Common myeloid progenitor, CD34-positive (primary cell): ENCODE results near the gene SLC49A4.

ENCODE experiments used
- CTCF ChIA-PET: fragments of 350-600 bp; sonication (Branson Sonifier 250); formaldehyde crosslinking; loops from one replicate; lab custom pipeline; 2021; ENCODE audit warnings: antibody characterized with exemption; lab: Charles Lee
- POLR2A ChIA-PET: fragments of 350-600 bp; sonication (Branson Sonifier 250); formaldehyde crosslinking; loops from one replicate; lab custom pipeline; 2021; ENCODE audit warnings: antibody characterized with exemption; lab: Charles Lee
- DNase-seq, 3 donors: peaks; one replicate each; pipeline versions ENCODE4 v3.0.0 to v3.0.0-alpha.2; 2013
- H3K27ac ChIP-seq, 2 experiments: 1 replicate in 1 of 2; 2 replicates in 1 of 2; pipeline ENCODE4 v1.7.0; 2013; ENCODE audit warnings: inconsistent platforms in 2 of 2, low read length in 2 of 2, mild to moderate bottlenecking in 2 of 2, low read depth in 1 of 2, moderate library complexity in 1 of 2; ENCODE audit not compliant: severe bottlenecking in 2 of 2, insufficient read depth in 1 of 2, poor library complexity in 1 of 2
- H3K27me3 ChIP-seq, 5 experiments: replicated peaks in 2 of 5; 1 replicate in 3 of 5; 2 replicates in 2 of 5; pipeline versions ENCODE4 v1.6.1 to v1.7.0; 2013; ENCODE audit warnings: low read length in 4 of 5, mild to moderate bottlenecking in 2 of 5, moderate library complexity in 2 of 5, inconsistent platforms in 1 of 5; ENCODE audit not compliant: insufficient read depth in 5 of 5, control insufficient read depth in 4 of 5
- H3K36me3 ChIP-seq, 4 experiments: 1 replicate in 2 of 4; 2 replicates in 2 of 4; pipeline versions ENCODE4 v1.6.1 to v1.7.0; 2013; ENCODE audit warnings: low read length in 3 of 4, control low read depth in 1 of 4, mild to moderate bottlenecking in 1 of 4; ENCODE audit not compliant: control insufficient read depth in 4 of 4, insufficient read depth in 4 of 4
- H3K4me1 ChIP-seq, 4 experiments: 1 replicate in 3 of 4; 2 replicates in 1 of 4; pipeline versions ENCODE4 v1.6.1 to v1.7.1; 2013; ENCODE audit warnings: low read length in 3 of 4, mild to moderate bottlenecking in 3 of 4, control low read depth in 1 of 4, inconsistent platforms in 1 of 4, moderate library complexity in 1 of 4; ENCODE audit not compliant: control insufficient read depth in 4 of 4, insufficient read depth in 4 of 4; ENCODE audit errors: control extremely low read depth in 1 of 4
- H3K4me3 ChIP-seq, 7 experiments: 1 replicate in 4 of 7; 2 replicates in 3 of 7; pipeline versions ENCODE4 v1.5.1 to v1.7.0; 2013; ENCODE audit warnings: mild to moderate bottlenecking in 7 of 7, low read length in 6 of 7, moderate library complexity in 6 of 7, inconsistent platforms in 2 of 7, low read depth in 2 of 7, control low read depth in 1 of 7; ENCODE audit not compliant: insufficient read depth in 4 of 7, control insufficient read depth in 1 of 7; ENCODE audit errors: extremely low read depth in 1 of 7
- H3K9me3 ChIP-seq, 5 experiments: 1 replicate in 4 of 5; 2 replicates in 1 of 5; pipeline versions ENCODE4 v1.6.1 to v1.7.1; 2013; ENCODE audit warnings: low read length in 4 of 5, mild to moderate bottlenecking in 2 of 5, inconsistent platforms in 1 of 5, low read depth in 1 of 5, moderate library complexity in 1 of 5; ENCODE audit not compliant: control insufficient read depth in 4 of 5, insufficient read depth in 2 of 5; ENCODE audit errors: control extremely low read depth in 1 of 5
- WGBS: methylation state at CpG from one replicate; pipeline ENCODE4 v1.1.5; 2013; ENCODE audit not compliant: insufficient coverage; 5-methylcytosine and 5-hydroxymethylcytosine counted together

SLC49A4 gene

DNA sequence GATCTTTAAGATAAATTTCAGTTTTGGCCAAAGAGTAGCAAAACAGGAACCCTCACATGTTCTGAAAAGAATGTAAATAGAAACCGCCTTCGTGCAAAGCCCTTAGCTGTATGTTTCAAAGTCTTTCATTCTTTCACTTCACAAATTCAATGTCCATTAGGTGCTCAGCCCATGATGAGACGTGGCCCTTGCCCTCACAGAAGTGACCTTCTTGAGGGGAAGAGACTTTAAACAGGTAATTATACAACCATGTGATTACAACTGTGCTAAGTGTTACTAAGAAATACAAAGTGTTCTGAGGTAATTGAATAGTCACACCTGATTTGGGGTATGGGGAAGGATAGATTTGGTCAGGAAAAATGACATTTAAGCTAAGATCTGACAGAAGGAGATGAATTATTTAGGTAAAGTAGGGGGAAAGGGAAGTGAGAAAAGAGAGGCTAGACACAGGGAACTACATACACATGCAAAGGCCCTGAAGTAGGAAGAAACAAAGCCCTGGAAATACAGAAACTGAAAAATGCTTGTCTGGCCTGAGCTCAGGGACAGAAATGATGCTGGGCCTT, 20.8 kb upstream of the SLC49A4 start:
- Histone ChIP-seq H3K9me3 (no peaks in the 10 kb centered on the region), H3K4me1 (peaks cover 0 to 6% (median 2%) of the 10 kb centered on the region in 4 experiments), H3K27me3 (no peaks in the 10 kb centered on the region), H3K4me3 (no peak overlapping the region), H3K27ac (no peak overlapping the region), H3K36me3 (peaks cover 0 to 9% (median 1%) of the 10 kb centered on the region in 4 experiments)
- 100% methylated on average over 1 of the region's 3 CpGs for WGBS
- CTCF ChIA-PET, result interaction anchor here (1.2 to 1.9 kb wide), 5 partner anchors 8 to 167 kb away, joined by 3 to 8 read pairs (median 4); no protein-coding TSS in a partner anchor
- no peak for DNase-seq
- POLR2A ChIA-PET, result no interaction called here

DNA sequence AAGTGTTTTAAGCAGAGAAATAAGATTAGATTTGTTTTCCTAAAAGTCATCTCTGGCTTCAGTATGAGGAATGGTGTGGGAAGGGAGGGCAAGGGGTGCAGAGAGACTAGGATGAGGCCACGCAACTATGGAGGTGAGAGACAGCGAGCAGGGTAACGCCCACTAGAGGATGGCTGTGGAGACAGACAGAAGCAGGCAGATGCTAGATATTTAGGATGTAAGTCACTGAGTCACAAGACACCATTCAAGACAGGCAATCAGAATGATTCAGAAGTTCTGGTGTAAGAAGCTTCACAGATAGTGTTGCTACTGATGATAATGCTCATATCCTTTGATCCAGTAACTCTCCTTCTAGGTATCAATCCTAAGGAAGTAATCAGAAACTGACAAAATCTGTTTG, 20.3 kb upstream of the SLC49A4 start:
- no peak for DNase-seq
- H3K4me3 ChIP-seq, result no peak overlapping the region
- H3K4me1 ChIP-seq, result peaks cover 0 to 2% (median under 1%) of the 10 kb centered on the region in 4 experiments
- WGBS, result 100% methylated on average over 3 of the region's 3 CpGs
- H3K9me3 ChIP-seq, result no peaks in the 10 kb centered on the region
- CTCF ChIA-PET, result interaction anchor here (1.2 to 1.3 kb wide), 2 partner anchors 8 to 12 kb away, joined by 3 read pairs; no protein-coding TSS in a partner anchor
- peaks cover 0 to 9% (median 1%) of the 10 kb centered on the region in 4 experiments for H3K36me3 ChIP-seq
- H3K27me3 ChIP-seq, result no peaks in the 10 kb centered on the region
- H3K27ac ChIP-seq, result no peak overlapping the region
- POLR2A ChIA-PET, result no interaction called here

DNA sequence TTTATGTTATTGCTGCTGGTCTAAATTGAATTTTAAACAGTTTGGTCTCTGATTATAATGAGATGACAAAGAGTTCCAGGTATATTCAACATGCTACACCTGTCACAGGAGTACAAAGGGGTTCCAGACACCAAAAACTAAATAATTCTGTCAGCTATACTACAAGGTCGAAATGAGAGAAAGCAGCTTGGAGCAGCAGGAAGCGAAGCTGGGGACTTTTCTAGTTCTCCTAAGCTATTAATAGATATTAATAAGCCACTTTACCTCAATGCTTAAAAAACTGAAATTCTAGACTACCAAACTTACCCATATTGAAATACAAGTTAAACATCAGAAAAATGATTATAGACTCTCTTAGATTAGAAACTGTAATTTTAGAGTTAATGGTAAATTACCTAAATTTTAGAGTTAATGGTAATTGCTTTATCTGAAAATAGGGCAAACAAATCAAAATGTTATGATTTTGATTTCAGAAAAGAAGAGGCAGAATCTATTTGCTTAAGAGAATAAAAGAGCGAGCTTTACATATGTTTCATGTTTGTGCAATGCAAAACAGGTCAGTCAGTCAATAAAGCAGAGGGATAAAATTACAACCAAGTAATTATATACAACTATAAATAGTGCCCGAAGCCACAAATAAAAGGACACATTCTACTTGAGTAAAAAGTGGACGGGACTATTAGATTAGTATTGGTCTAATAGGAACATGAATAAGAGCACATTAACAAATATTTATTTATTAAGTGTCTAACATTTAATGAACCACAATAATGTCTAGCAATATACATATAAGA, 18.0 kb upstream of the SLC49A4 start:
- CTCF ChIA-PET, result no interaction called here
- Histone ChIP-seq H3K4me1 (no peaks in the 10 kb centered on the region), H3K9me3 (peaks cover 0 to 2% (median 0%) of the 10 kb centered on the region in 5 experiments), H3K27me3 (no peaks in the 10 kb centered on the region), H3K36me3 (peaks cover 0 to 9% (median 1%) of the 10 kb centered on the region in 4 experiments), H3K4me3 (no peak overlapping the region), H3K27ac (no peak overlapping the region)
- DNase-seq, result no peak
- POLR2A ChIA-PET, result no interaction called here
- 100% methylated on average over 1 of the region's 5 CpGs for WGBS

DNA sequence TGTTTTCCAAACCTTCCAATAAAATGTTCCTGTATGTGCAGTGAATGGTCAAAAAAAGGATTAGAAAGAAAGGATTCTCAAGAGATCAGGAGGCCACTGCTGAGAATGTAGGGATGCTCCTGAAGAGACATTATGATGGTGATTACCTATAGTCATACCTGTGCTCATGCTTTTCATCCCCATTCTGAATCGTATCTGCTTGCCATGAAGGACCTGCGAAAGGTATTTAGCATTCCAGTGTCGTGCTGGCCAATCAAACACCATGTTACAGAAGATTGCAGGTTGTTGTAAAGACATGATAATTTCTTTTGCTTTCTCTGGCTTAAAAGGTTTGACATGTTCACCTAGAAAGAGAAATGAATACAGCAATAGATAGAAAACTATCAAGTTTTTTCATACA, 17.3 kb upstream of the SLC49A4 start:
- no CpG with 5 or more reads among the region's 3 CpGs for WGBS

DNA sequence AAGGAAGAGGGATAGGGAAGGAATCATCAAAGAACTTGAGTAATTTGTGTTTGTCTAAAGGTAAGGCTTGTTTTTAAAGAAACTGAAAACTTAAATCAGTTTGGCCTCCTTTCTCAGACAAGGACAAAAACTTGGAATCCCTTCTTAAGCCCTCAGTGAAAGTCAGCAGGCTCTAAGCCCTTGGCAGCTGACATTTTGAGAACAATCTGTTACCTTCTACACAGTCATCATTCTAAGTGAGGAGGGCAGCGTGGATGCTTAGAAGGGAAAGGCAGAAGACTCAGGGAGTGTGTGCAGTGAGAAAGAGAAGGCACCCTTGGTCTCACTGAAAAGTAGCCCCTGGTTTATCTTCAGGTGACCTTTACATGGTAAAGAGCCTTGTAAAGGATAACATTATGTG, 12.1 kb upstream of the SLC49A4 start:
- no CpG with 5 or more reads among the region's 1 CpG for WGBS
- CTCF ChIA-PET, result interaction anchor here (0.6 to 1.0 kb wide), 2 partner anchors 7 to 17 kb away, joined by 3 read pairs; no protein-coding TSS in a partner anchor

More for the DNA sequence above, 17.3 kb upstream of the SLC49A4 start:
- no peaks in the 10 kb centered on the region for H3K27me3 ChIP-seq
- H3K27ac ChIP-seq, result no peak overlapping the region
- POLR2A ChIA-PET, result no interaction called here
- no peaks in the 10 kb centered on the region for H3K4me1 ChIP-seq
- peaks cover 0 to 9% (median 1%) of the 10 kb centered on the region in 4 experiments for H3K36me3 ChIP-seq
- CTCF ChIA-PET, result no interaction called here
- DNase-seq, result no peak
- peaks cover 0 to 2% (median 0%) of the 10 kb centered on the region in 5 experiments for H3K9me3 ChIP-seq
- H3K4me3 ChIP-seq, result no peak overlapping the region

DNA sequence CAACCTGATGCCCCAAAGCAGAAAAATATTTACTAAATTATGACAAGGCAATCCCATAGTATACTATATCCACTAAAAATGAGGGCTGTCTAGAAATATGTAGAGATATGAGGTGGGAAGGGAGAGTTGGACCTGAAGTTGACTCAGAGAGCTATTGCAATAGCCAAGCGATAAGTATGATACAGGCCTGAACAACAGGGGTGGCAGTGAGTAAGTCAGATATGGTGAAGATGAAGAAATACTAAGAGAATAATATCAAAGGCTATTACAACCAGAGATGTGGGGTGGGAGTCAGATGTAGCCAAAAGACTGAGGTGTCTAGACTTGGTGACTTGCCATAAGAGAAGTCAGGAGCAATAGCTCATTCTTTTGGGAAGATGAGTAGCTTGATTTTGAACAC, 10.4 kb upstream of the SLC49A4 start:
- H3K36me3 ChIP-seq, result peaks cover 0 to 9% (median 6%) of the 10 kb centered on the region in 4 experiments
- ChIA-PET POLR2A (no interaction called here), CTCF (interaction anchor here (0.7 kb wide), 1 partner anchor 213 kb away, joined by 3 read pairs; no protein-coding TSS in a partner anchor)
- DNase-seq, result no peak
- no peak overlapping the region for H3K4me3 ChIP-seq
- H3K27me3 ChIP-seq, result no peaks in the 10 kb centered on the region
- H3K27ac ChIP-seq, result no peak overlapping the region
- 86% methylated on average over 1 of the region's 1 CpG for WGBS
- no peaks in the 10 kb centered on the region for H3K4me1 ChIP-seq
- H3K9me3 ChIP-seq, result peaks cover 0 to 2% (median 0%) of the 10 kb centered on the region in 5 experiments

More for the DNA sequence above, 12.1 kb upstream of the SLC49A4 start:
- DNase-seq, result no peak
- no peak overlapping the region for H3K27ac ChIP-seq
- peaks cover 0 to 2% (median 0%) of the 10 kb centered on the region in 5 experiments for H3K9me3 ChIP-seq
- no peaks in the 10 kb centered on the region for H3K4me1 ChIP-seq
- H3K36me3 ChIP-seq, result peaks cover 0 to 9% (median 6%) of the 10 kb centered on the region in 4 experiments
- H3K27me3 ChIP-seq, result no peaks in the 10 kb centered on the region
- POLR2A ChIA-PET, result no interaction called here
- H3K4me3 ChIP-seq, result no peak overlapping the region

DNA sequence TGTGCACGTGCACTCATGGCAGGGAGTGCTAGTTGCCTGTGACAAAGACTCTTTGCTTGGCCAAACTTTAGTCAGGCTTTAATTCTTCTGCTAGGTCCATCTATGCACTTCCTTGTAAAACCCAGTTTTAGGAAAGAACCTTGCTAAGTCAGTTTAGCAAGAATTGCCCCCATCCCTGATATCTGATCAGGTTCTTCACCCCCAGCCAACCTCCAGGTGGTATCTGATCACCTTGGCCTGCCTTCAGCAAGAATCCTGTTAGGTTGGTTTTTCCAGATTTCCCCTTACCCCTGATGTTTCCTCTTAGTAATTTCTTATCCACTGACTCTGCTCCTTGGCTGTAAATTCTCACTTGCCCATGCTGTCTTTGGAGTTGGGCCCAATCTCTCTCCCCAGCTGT, 9.6 kb upstream of the SLC49A4 start:
- DNase-seq, result no peak
- no CpG with 5 or more reads among the region's 1 CpG for WGBS
- Histone ChIP-seq H3K27me3 (no peaks in the 10 kb centered on the region), H3K27ac (no peak overlapping the region), H3K9me3 (peaks cover 0 to 2% (median 0%) of the 10 kb centered on the region in 5 experiments), H3K4me1 (peaks cover 0 to 5% (median 0%) of the 10 kb centered on the region in 4 experiments), H3K4me3 (no peak overlapping the region), H3K36me3 (peaks cover 0 to 9% (median 6%) of the 10 kb centered on the region in 4 experiments)
- ChIA-PET POLR2A (no interaction called here), CTCF (no interaction called here)
